Hematopoietic multipotent progenitor cell treated with erythropoietin and hydrocortisone succinate and interleukin-3 and kit ligand, for 8 days (in vitro differentiated cells): ENCODE measurements around the gene LILRB3.
"Not testable (repeated sequence)": the region's sequence is repeated elsewhere in the genome, so short reads cannot be mapped to it uniquely, and the experiment has no call there.

Source experiments
- DNase-seq: peaks from one replicate; pipeline ENCODE4 v3.0.0-alpha.2; 2015

Gene LILRB3

DNA sequence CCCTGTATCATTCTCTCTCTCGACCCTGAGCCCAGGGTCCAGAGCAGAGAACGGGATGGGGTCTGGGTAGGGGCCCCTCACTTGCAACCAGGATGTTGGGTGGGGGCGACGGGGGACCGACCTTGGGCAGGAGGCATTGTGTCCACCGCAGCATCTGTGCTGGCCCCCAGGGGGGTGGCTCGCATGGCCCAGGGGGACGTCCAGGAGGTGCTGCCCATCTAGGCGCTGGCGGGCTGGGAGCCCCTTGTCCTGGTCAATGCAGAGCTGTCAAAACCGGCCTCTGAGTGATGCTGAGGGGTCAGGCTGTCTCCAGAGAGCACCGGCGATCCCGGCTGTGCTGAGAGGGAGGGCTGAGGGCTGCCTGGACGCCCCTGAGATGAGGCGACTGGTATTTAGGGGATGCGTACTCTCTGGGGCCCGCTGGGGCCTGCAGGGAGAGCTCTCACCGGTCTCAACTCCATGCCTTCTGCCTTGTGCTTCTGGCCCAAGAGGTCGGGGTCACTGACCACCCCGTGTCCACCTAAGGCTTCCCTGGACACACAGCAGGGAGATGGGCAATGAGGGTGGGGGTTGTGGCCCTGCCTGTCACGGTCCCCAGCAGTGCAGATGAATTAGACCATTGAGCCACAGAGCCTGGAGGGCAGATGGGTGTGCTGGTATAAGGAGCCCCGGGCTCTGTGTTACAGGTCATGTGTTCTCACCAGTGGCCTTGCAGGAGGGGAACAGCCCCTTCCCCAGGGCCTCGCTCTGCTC is 13.6 kb downstream of the LILRB3 start:
- DNase-seq, result no peak

DNA sequence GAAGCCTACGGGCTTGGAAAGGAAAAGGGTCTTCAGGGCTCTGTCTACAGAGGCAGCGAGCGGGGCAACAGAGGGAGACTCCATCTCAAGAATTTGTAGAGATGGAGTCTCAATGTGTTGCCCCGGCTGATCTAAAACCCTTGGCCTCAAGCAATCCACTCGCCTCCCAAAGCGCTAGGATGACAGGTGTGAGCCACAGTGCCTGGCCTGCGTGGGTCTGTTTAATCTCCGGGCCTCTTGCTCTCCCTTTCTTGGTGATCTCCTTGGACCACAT is 14.1 kb downstream of the LILRB3 start:
- peak; percentile 29 for DNase-seq

DNA sequence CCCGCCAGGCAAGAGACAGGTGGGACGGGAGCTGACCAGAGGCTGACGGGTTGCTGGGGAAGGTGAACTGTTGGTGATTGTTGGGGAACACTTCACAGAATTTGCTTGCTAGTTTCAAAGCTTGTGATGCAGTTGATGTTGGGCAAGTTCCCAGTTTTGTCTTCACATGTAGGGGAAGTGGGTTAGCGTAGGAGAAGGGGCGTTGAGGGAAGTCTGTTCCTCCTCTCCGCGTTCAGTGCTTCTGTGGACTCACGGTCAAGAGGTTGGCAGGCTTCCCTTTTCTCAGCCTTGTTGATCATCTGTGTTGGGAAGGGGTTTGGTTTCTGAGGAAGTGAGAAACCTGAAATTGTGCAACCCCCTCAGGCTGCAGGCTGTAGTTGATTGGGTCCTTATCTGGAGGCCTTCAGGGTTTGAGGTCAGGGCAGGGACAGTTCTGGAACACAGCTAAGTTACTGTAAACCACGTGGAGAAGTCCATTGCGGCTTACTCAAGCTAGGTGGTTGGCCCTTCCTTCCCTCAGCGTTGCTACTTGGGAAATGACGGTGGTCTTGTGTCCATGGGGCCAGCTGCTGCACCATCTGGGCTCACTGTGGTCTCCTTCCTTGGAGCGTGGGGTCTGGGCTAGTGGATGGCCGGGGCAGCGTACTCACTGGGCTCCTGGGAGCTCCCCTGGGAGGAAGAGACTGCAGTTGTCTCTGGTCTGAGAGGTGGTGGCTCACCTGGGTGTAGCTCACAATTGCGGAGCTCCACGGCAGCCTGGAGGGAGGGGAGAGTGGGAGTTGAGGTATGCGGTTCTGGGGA is 14.6 kb downstream of the LILRB3 start:
- peak; percentile 96 for DNase-seq

DNA sequence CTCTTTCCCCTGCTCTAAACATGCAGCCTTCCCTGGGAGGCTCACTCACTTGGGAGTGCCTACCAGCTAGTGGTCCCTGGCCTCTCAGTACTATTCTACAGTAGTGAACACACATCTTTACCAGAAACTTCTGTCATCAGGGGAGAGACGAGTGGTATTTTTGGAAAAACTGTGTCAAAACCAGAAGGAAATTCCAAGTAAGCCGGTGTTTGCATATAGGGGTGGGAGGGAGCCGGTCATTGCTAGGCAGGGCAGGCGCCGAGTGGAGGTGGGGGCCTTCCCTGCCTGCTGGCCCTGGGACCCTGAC is 15.2 kb downstream of the LILRB3 start:
- no peak for DNase-seq

DNA sequence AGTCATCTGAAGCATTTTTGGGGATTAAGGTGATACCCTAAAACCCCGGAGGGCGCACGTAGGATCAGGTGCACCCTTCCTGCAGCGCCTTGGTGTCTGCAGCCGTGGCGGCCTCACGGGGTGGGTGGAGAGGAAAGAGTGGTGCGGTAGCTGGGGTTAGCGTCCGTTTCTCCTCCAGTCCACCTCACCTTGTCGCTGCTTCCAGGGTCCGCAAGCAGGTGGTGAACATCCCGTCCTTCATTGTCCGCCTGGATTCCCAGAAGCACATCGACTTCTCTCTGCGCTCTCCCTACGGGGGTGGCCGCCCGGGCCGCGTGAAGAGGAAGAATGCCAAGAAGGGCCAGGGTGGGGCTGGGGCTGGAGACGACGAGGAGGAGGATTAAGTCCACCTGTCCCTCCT is 15.6 kb downstream of the LILRB3 start:
- DNase-seq, result not testable (repeated sequence)

DNA sequence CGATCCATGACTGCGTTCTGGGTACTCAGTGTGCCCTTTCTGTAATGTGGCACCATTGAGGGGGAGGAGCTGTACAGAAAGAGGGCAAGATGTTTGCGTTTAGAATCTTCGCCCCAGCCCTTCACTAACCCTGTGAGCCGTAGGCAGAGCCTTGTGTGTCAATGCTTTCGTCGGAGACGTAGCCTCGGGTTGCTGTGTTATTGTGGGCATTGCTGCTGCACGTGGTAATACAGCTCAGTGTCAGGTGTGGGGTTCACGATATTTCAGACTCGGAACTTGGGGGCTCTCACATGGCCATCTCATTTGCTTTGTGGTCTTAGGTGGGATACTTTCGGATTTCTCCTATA is 16.0 kb downstream of the LILRB3 start:
- DNase-seq, result no peak

DNA sequence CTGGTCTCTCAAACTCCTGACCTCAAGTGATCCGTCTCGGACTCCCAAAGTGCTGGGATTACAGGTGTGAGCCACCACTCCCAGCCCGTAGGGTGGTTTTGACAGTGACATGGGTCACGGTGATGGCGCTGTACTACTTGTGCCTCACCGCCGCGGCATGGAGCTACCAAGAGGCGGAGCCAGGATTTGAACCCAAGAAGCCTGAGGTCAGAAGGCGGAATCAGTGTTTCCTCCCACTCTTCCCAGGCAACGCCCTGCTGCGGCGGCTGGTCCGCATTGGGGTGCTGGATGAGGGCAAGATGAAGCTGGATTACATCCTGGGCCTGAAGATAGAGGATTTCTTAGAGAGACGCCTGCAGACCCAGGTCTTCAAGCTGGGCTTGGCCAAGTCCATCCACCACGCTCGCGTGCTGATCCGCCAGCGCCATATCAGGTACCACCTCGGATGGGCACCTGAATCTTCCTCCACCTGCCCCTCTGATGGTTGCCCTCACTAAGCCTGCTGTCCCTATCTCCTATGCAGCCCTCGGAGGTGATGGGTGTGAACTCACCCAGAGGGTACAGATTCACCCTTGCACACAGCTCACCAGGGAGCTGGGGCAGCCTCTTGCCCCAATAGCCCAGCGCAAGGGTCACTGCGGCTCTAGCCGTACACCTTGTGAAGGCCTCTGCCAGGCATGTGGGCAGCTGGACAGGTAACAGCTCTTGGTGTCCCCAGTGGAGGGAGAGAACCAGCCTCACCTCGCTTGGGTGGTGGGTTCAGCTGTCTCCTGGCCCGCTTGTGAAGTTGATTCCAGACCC is 16.6 kb downstream of the LILRB3 start:
- DNase-seq, result no peak

DNA sequence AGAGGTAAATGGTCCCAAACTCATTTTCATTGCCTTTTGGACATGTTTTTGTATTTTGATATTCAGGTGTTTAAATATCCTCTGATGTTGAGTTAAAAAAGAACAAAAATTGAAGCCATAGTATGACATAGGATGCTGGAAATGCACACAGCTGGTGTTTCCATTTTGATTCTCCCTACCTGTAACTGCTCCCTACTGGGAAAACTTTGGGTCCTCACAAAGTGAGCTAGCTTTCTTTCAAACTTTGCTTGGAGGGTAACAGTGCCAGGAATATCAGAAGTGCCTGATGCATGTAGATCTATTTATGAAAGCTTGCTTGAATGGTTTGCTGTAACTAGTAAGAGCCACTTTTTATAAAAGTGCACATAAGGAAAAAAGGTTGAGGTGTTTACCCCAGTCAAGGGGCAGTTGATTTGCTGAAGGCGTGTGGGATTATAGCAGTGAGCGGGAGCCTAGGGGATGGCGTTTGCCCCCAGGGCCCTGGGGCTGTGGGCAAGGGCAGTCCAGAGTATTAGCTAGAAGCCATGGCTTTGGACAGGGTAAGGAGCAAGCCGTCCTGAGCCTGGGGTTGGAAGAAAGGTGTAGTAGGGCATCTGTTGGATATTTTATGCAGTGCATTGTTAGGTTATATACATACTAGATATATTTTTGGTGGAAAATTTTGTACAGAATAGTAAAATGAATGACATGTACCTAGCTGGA is 17.9 kb downstream of the LILRB3 start:
- no peak for DNase-seq

DNA sequence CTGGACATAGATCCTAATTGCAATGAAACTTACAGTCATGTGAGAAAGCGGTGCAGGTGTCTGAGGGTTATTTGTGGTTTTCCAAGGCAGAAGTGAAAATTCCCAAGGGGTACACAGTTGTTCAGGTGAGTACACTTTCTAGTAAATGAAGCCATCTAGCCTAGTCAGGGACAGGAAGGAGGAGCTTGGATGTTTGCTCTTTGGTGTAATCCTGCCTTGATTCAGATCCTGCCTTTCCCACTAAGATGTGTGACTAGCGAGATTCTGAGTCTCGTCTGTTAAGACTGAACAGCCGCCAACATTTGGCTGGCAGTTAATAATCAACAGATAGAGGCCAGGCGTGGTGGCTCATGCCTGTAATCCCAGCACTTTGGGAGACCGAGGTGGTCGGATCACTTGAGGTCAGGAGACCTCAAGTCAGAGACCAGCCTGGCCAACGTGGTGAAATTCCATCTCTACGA is 19.6 kb downstream of the LILRB3 start:
- peak; percentile 30 for DNase-seq

DNA sequence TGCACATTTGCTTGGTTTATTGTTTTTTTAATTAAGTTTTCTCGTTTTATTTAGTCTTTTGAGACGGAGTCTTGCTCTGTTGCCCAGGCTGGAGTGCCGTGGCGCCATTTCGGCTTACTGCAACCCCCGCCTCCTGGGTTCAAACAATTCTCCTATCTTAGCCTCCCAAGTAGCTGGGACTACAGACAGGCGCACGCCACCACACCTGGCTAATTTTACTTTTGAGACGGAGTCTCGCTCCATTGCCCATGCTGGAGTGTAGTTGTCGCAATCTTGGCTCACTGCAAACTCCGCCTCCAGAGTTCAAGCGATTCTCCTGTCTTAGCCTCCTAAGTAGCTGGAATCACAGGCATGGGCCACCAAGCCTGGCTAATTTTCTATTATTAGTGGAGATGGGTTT is 20.8 kb downstream of the LILRB3 start:
- DNase-seq, result no peak

DNA sequence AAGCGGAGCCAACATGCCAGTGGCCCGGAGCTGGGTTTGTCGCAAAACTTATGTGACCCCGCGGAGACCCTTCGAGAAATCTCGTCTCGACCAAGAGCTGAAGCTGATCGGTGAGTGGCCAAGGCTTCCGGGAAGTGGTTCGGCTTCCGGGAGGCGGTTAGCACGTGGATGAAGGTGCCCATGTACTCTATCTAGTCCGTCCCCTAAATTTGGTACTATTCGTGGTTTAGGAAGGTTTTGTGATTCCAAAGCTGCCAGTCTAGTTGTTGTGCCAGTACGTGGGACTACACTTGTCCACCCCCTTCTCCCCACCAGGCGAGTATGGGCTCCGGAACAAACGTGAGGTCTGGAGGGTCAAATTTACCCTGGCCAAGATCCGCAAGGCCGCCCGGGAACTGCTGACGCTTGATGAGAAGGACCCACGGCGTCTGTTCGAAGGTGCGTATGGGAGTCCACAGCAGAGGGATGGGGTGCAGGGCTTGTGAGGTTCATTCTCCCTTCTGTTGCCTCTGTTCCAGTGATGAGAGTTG is 21.6 kb downstream of the LILRB3 start:
- DNase-seq, result no peak

DNA sequence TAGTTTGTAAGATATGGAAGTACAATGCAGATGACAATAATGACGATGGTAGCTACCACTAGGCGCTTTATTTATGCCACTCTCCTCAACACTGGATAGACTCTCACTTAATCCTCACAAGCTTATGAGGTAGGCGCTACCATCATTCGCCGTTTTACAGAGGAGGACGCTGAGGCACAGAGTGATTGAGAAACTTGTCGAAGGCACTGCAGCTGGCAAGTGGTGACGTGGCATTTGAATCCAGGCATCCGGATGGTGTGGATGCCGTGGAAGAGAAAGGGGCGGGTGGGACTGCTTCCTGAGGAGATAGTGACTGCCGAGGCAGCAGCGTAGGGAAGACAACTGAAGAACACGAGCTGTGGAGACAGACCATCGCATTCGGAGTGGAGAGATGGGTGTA is 23.4 kb downstream of the LILRB3 start:
- DNase-seq, result no peak

DNA sequence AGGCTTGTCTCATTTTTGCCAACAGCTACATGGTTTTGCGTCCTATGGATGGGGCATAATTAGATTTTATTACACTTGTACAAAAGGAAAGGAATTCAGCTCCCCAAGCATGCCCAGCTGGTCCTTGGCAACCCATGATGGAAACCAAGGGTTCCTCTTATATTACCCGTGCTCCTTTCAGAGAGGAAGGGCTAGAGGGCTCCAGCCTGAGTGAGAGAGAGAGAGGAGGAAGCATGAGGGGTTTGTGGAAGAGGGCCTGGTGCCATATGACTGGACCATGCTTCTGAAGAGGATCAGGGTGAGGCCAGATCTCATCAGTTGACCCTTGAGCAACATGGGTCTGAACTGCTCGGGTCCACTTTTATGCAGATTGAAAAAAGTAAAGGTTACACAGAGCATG is 25.7 kb downstream of the LILRB3 start:
- no peak for DNase-seq

DNA sequence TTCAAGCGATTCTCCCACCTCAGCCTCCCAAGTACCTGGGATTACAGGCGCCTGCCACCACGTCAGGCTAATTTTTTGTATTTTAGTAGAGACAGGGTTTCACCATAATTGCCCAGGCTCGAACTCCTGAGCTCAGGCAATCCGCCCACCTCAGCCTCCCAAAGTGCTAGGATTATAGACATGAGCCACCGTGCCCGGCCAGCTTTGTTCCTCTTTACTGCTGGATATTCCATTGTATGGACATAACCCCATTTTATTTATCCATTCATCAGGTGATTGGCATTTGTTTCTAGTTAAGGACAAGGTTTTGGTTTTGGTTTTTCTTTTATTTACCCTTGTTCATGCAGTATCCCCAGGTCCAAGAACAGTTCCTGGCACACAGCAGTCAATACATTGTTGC is 26.3 kb downstream of the LILRB3 start:
- DNase-seq, result no peak

DNA sequence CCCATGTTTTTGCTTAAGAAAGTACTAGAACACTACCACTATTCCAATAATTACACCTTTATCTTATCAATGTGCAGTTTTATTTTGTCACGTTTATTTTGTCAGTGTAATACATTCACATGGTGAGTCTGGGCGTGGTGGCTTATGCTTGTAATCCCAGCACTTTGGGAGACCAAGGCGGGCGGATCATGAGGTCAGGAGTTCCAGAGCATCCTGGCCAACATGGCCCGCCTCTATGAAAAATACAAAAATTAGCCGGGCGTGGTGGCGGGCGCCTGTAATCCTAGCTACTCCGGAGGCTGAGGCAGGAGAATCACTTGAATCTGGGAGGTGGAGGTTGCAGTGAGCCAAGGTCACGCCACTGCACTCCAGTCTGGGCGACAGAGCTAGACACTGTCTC is 28.3 kb downstream of the LILRB3 start:
- DNase-seq, result not testable (repeated sequence)

DNA sequence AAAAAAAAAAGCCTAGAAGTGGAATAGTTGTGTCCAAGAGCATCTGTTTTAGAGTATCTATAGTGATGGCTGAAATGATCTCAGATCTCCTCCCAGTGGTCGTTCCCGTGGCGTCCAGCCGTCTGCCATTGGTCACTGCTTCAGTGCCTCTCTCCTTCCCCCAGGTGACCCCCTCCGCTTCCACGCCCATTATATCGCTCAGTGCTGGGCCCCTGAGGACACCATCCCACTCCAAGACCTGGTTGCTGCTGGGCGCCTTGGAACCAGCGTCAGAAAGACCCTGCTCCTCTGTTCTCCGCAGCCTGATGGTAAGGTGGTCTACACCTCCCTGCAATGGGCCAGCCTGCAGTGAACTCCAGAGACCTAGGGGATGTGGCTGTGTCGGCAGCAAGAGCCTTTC is 29.8 kb downstream of the LILRB3 start:
- no peak for DNase-seq

DNA sequence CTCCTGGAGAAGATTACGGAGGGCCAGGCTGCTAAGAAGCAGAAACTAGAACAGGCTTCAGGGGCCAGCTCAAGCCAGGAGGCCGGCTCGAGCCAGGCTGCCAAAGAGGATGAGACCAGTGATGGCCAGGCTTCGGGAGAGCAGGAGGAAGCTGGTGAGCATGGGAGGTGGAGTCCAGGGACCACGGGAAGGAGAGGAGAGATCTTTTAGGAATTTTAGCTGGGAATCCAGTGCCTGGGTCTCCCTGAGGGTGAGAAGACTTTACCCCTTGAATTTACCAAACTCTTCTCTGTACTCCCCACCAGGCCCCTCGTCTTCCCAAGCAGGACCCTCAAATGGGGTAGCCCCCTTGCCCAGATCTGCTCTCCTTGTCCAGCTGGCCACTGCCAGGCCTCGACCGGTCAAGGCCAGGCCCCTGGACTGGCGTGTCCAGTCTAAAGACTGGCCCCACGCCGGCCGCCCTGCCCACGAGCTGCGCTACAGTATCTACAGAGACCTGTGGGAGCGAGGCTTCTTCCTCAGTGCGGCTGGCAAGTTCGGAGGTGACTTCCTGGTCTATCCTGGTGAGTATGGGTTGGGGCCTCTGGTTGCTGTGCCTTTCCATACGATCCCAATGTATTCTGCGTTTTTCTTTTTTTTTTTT is 30.9 kb downstream of the LILRB3 start:
- DNase-seq, result no peak

DNA sequence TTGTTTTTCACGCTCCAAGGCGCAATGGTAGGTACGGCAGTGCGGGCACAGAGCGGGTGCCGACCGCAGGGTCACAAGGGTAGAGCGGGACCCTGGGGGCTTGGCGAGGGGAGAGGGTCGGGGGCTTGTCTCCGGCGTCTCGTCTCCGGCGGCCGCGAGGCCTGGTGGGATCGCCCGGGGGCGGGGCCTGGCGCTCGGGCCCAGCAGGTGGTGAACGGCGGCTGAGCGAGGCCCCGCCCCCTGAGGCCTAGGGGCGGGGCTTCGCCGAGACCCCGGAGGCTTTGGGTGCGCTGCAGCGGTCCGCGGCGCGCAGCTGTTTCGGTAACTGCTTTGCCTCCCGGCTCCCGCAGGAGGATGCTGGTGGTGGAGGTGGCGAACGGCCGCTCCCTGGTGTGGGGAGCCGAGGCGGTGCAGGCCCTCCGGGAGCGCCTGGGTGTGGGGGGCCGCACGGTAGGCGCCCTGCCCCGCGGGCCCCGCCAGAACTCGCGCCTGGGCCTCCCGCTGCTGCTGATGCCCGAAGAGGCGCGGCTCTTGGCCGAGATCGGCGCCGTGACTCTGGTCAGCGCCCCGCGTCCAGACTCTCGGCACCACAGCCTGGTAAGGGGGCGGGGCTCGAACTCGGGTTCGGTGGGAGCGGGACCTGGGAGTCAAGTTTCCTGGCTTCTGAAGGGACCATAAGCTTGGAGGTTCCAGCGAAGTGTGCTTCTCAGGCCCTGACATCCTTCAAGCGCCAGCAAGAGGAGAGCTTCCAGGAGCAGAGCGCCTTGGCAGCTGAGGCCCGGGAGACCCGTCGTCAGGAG is 31.6 kb downstream of the LILRB3 start, which contains the start of gene TSEN34:
TSEN34 (plus strand) TSS at position 298 of the 800 bp plus-strand sequence; CDS start at position 355, 57 bp downstream.
- DNase-seq, result peak; percentile 86

DNA sequence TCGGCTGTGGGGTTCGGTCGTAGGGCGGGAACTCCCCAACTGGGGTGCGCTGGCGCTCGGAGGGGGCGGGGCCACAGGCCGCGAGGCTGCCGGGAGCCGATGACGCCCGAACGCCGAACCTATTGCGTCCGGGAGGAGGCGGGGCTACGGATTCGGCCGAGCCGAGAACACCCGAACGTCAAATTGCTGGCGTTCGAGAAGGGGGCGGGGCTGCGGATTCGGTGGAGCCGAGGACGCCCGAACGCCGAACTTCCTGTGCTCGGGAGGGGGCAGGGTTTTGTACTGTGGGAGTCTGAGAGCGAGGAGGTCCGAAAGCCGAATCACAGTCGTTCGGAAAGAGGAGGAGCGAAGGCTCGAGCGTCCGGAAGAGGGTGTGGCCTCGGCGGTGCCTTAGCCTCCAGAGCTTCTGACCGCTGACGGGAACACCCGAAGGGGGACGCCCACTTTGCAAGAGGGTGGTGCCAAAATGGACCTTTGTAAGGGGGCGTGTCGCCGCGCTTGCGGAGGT is 32.2 kb downstream of the LILRB3 start:
- DNase-seq, result peak; percentile 99

DNA sequence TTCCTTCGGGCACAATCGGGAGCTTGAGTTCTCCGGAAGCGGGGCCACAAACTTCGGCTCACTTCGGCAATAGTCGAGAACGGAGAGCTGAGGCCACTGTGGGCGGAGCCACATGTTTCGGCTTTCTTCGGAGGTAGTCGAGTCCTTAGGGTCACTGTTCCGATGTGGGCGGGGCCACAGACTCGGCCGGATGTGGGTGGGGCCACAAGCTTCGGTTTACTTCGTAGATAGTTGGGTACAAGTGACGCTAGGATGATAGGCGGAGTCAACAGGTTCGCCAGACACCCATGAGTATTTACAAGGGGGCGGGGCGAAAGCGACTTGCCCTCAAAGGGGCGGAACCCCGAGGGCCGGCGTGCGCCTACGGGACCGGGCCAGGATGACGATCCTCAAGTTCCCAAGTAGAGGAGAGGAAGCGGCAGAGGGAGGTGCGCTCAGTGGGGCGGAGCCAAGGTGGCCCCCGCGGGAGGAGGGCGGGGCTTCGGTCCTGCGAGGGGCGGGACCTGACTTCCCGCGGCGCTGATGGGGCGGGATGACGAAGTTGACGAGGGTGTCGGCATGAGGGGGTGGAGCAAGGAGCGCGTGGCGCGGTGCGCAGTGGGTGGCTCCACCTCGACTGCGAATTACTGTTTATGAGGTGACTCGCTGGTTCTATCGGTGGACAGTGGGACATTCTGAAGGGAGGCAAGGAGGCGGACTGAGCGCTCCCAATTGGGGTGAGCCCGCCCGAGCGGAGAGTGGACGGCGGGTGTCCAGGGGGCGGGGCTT is 32.9 kb downstream of the LILRB3 start:
- peak; percentile 100 for DNase-seq
